Vagina (tissue), 2 donors: ENCODE data around the gene KCNK4. TPM values are rescaled to one million over a fixed set of nuclear protein-coding genes. Genes with fewer than 3 reads are reported as not detected.

ENCODE experiments used
- DNase-seq, 2 donors: peaks; one replicate each; pipeline ENCODE4 v3.0.0-alpha.2; 2017; ENCODE audit errors: extremely low spot score in 2 of 2
- H3K27ac ChIP-seq: fragments of 200-600 bp; sonication (generic); one replicate; pipeline ENCODE4 v1.5.1; 2019
- H3K27me3 ChIP-seq: fragments of 200-600 bp; sonication (generic); one replicate; pipeline ENCODE4 v1.5.1; 2019
- H3K36me3 ChIP-seq, 2 donors: fragments of 200-600 bp; sonication (generic); one replicate each; pipeline ENCODE4 v1.5.1; 2017 to 2019
- H3K4me1 ChIP-seq: fragments of 200-600 bp; sonication (generic); one replicate; pipeline ENCODE4 v1.5.1; 2019
- H3K4me3 ChIP-seq, 2 donors: fragments of 200-600 bp; sonication (generic); 1 replicate in 1 of 2; 2 replicates in 1 of 2; pipeline ENCODE4 v1.5.1; 2016 to 2019
- H3K9me3 ChIP-seq: fragments of 200-600 bp; sonication (generic); one replicate; pipeline ENCODE4 v1.5.1; 2019
- CTCF ChIP-seq, 3 experiments: fragments of 450-650 bp in 2 of 3; fragments of 200-600 bp in 1 of 3; sonication (generic) in 1 of 3; IDR thresholded peaks; one replicate each; pipeline ENCODE4 v1.5.1; 2017 to 2019; ENCODE audit warnings: antibody characterized with exemption in 3 of 3, mild to moderate bottlenecking in 2 of 3, moderate library complexity in 2 of 3
- POLR2A ChIP-seq, 2 donors: fragments of 450-650 bp; IDR thresholded peaks; one replicate each; pipeline ENCODE4 v1.6.1; 2017; ENCODE audit warnings: antibody characterized with exemption in 2 of 2, mild to moderate bottlenecking in 2 of 2, moderate library complexity in 2 of 2
- POLR2AphosphoS5 ChIP-seq, 2 donors: sonication (generic); formaldehyde crosslinking; IDR thresholded peaks; one replicate each; pipeline ENCODE4 v1.9.0; 2017; ENCODE audit warnings: antibody characterized with exemption in 2 of 2, mild to moderate bottlenecking in 2 of 2, low read depth in 1 of 2; ENCODE audit not compliant: insufficient read depth in 1 of 2
- intact Hi-C: fragments of 100-400 bp; cut with DNase I; formaldehyde crosslinking; loops from one replicate; pipeline ENCODE4 v1.15.1; 2023
- total RNA-seq: library from RNA; depleted of rRNA; stranded (reverse); fragments of >200 nt; gene quantifications from one replicate; pipeline ENCODE4 v1.2.3, GENCODE V29; 2016

The KCNK4 gene
- total RNA-seq, 1 donor from 2014 or later: 0.98 TPM

GRCh38 chr11:64258946-64259532 lies 32.1 kb upstream of the KCNK4 start:
- TF ChIP-seq POLR2AphosphoS5 (IDR thresholded peaks at IDR 0.05; ENCODE audit: insufficient read depth in 1 of 2, low read depth in 1 of 2) (no peak), POLR2A (IDR thresholded peaks at IDR 0.05) (no peak), CTCF (IDR thresholded peaks at IDR 0.05) (no peak)
- peaks cover under 1% of the 10 kb centered on the region for H3K4me1 ChIP-seq
- no peaks in the 10 kb centered on the region for H3K27me3 ChIP-seq
- H3K4me3 ChIP-seq: no peak overlapping the region
- intact Hi-C loops: no loop called here
- no peaks in the 10 kb centered on the region for H3K9me3 ChIP-seq
- peaks cover 0 to 62% of the 10 kb centered on the region in 2 donors for H3K36me3 ChIP-seq
- H3K27ac ChIP-seq: no peak overlapping the region
- no peak for DNase-seq

GRCh38 chr11:64259533-64260067 lies 31.5 kb upstream of the KCNK4 start:
- Histone ChIP-seq H3K36me3 (peaks cover 0 to 64% of the 10 kb centered on the region in 2 donors), H3K9me3 (no peaks in the 10 kb centered on the region), H3K27me3 (no peaks in the 10 kb centered on the region), H3K27ac (no peak overlapping the region), H3K4me1 (no peaks in the 10 kb centered on the region), H3K4me3 (no peak overlapping the region)
- DNase-seq: no peak
- intact Hi-C loops: no loop called here
- TF ChIP-seq POLR2AphosphoS5 (IDR thresholded peaks at IDR 0.05; ENCODE audit: insufficient read depth in 1 of 2, low read depth in 1 of 2): no peak
- no peak for TF ChIP-seq POLR2A (IDR thresholded peaks at IDR 0.05)
- TF ChIP-seq CTCF (IDR thresholded peaks at IDR 0.05): no peak

GRCh38 chr11:64260147-64260708 lies 30.9 kb upstream of the KCNK4 start:
- no peak for DNase-seq
- H3K9me3 ChIP-seq: no peaks in the 10 kb centered on the region
- TF ChIP-seq POLR2AphosphoS5 (IDR thresholded peaks at IDR 0.05; ENCODE audit: insufficient read depth in 1 of 2, low read depth in 1 of 2) (no peak), POLR2A (IDR thresholded peaks at IDR 0.05) (no peak), CTCF (IDR thresholded peaks at IDR 0.05) (no peak)
- peaks cover 0 to 61% of the 10 kb centered on the region in 2 donors for H3K36me3 ChIP-seq
- no peak overlapping the region for H3K27ac ChIP-seq
- intact Hi-C loops: no loop called here
- no peaks in the 10 kb centered on the region for H3K27me3 ChIP-seq
- H3K4me1 ChIP-seq: no peaks in the 10 kb centered on the region
- H3K4me3 ChIP-seq: no peak overlapping the region

GRCh38 chr11:64261556-64262080 lies 29.5 kb upstream of the KCNK4 start:
- intact Hi-C loops: no loop called here
- Histone ChIP-seq H3K4me3 (no peak overlapping the region), H3K9me3 (no peaks in the 10 kb centered on the region), H3K27me3 (no peaks in the 10 kb centered on the region), H3K36me3 (peaks cover 0 to 67% of the 10 kb centered on the region in 2 donors), H3K4me1 (no peaks in the 10 kb centered on the region), H3K27ac (no peak overlapping the region)
- no peak for DNase-seq
- no peak for TF ChIP-seq CTCF (IDR thresholded peaks at IDR 0.05)
- TF ChIP-seq POLR2AphosphoS5 (IDR thresholded peaks at IDR 0.05; ENCODE audit: insufficient read depth in 1 of 2, low read depth in 1 of 2): no peak
- TF ChIP-seq POLR2A (IDR thresholded peaks at IDR 0.05): no peak
